ENCODE measurements around the gene SLC44A4.

SLC44A4 gene

DNA sequence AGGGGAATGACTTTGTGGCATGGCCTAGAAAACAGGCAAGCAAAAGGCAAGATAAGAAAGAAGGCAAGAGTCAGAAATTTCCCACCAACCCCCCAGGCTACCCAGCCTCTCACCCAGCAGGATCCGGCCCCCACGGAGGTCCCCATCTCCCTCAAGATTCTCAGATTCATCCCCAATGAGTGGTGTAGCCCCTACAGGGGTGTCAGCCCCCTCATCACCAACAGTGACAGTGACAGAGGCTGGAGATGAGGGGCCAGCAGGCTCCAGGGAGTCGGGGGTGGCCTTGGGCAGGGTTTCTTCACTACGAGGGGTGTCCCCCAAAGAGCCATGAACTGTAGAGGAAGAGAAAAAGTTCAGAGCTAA, 17.7 kb upstream of the SLC44A4 start:
- no peaks in the 10 kb centered on the region for H3K9me3 Mint-ChIP-seq
- DNase-seq (ENCODE audit: low spot score in 2 of 2): no peak

DNA sequence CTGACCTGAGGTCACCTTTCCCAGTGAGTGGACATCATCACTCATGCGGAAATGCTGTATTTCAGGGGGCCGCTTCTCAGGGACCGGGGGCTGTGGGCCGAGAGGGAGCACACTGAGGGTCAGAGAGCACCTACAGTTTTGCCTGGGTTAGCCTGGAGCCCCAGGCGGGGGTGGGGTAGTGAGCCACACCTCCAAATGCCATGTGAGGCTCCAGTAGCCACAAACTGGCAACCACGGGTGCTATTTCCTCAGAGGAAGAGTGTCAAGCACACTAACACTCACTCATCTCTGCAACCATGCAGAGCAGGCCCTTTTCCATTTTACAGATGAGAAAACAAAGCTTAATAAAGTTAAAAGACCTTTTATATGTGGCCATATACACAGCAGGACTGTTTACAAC, 14.0 kb upstream of the SLC44A4 start:
- peaks cover 20% of the 10 kb centered on the region for H3K4me1 Mint-ChIP-seq
- H3K36me3 Mint-ChIP-seq: peaks cover 80% of the 10 kb centered on the region
- no peak for DNase-seq (ENCODE audit: low spot score in 2 of 2)
- no peaks in the 10 kb centered on the region for H3K9me3 Mint-ChIP-seq
- H3K4me3 Mint-ChIP-seq: no peak overlapping the region
- no peak for ATAC-seq
- peak overlapping the region; percentile 75 for H3K27ac Mint-ChIP-seq

More for the DNA sequence above, 17.7 kb upstream of the SLC44A4 start:
- Mint-ChIP-seq H3K4me3 (peak overlapping the region; percentile 82), H3K4me1 (peaks cover 33% of the 10 kb centered on the region), H3K27ac (peak overlapping the region; percentile 91), H3K36me3 (peaks cover 53% of the 10 kb centered on the region)
- ATAC-seq: no peak

DNA sequence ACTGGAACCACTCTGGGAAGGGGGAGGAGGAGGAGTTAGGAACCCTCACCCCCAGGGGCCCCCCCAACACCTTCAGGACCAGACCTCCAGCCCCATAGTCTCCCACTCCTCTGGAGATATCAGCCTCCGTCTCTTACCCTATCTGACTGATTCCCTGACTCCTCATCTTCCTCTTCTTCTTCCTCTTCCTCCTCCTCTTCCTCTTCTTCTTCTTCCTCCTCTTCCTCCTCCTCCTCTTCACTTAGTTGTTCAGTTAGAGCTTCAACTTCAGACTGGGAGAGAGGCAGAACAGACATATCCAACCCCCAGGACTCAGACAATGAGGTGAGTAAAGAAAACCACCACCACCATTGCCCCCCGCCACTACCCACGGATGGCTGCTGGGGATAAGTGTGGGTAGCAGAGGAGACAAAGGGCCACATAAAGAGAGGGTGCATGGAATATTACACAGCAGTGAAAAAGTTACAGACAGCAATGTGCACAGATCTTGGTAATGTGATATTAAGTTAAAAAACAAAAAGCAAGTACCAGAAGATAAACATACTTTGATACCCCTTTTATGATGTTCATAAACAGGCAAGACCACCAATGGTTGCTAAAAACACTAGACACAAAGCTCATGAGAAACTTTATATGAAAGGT, 10.7 kb upstream of the SLC44A4 start:
- H3K27ac Mint-ChIP-seq: peak overlapping the region; percentile 23
- no peak overlapping the region for H3K4me3 Mint-ChIP-seq
- DNase-seq (ENCODE audit: low spot score in 2 of 2) (no peak), ATAC-seq (no peak)
- H3K4me1 Mint-ChIP-seq: peaks cover 7% of the 10 kb centered on the region
- H3K36me3 Mint-ChIP-seq: peaks cover 87% of the 10 kb centered on the region
- H3K9me3 Mint-ChIP-seq: no peaks in the 10 kb centered on the region

DNA sequence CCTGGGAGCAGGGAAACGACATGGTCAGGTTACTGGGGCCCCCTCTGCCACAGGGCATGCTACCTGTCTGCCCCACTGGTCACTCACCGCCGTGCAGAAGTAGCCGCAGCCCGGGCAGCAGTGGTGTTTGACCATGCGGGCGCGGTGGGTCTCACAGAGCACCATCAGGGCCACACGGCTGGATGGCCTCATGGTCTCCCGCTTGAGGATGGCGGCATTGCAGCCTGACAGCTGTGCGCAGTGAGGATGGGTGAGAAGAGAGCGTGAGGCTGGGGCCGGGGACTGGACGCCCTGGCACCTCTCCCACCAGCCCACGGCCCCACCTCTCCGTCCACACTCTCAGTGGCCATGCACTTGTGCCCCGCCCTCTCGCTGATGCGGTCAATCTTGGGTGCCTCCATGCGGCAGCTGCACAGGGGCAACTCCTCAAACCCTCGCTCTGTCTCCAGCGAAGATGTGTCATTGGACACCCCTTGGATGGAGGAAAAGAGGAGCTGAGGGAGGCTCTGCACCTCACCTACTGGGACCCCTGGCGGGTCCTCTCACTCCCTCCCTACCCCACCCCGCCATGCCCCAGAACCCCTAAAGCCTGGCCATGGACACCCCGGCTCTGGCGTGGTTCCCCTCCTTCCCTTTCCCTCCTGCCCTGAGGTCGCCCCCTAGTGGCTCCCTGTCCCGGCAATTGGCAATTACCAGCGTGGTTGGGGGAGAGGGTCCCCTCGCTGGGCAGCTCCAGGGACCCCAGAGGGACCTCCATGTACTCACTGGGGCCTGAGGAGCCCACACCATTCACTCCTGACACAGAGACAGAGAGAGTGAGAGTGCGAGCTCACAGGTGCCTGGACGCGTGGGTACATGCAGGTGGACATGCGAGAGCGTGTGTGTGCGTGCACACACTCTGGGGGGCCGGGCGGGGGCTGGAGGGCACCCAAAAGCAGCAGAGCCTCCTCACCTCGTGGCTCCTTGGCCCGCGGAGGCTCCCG, 9.8 kb upstream of the SLC44A4 start:
- ATAC-seq (peak; percentile 42), DNase-seq (ENCODE audit: low spot score in 2 of 2) (peak; percentile 35 to 80)
- Mint-ChIP-seq H3K4me1 (peaks cover 7% of the 10 kb centered on the region), H3K4me3 (no peak overlapping the region), H3K27ac (peak overlapping the region; percentile 23), H3K36me3 (peaks cover 87% of the 10 kb centered on the region), H3K9me3 (no peaks in the 10 kb centered on the region)

DNA sequence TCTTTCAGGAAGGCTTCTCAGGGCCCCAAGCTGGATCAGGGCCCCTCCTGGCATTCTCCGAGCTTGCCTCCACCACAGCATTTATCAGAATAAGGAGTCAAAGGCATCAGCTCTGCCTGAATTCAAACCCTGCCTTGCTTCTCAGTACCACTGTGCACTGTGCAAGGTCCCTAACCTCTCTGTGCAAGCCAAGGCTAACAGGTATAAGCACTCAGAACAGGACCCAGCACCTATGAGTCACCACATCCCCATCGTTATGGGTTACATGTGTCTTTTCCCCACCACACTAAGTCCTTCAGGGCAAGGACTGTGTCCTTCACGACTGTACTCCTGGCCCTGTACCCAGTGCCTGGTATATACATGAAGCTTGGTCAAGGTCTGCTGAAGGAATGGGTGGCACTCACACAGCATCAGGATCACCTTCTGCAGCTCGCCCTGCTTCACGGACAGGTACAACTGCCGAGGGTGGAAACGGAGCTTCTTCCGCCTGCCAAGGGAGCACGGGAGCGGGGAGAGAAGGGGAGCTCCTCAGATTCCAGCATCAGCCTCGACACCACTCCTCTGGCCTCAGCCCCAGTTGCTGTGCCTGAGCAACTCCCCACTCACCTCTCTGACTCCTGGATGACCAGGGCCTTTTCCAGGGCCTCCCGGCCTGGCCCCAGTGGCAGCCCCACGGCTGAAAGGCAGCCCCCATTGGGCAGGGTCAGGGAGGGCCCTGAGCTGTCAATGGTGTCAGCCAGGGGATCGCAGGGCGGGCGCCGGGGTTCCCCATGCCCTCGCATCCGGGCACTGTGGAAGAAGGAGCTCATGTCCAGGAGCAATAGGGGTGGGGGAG, 8.6 kb upstream of the SLC44A4 start:
- peaks cover 7% of the 10 kb centered on the region for H3K4me1 Mint-ChIP-seq
- H3K9me3 Mint-ChIP-seq: no peaks in the 10 kb centered on the region
- no peak for DNase-seq (ENCODE audit: low spot score in 2 of 2)
- H3K27ac Mint-ChIP-seq: no peak overlapping the region
- peaks cover 88% of the 10 kb centered on the region for H3K36me3 Mint-ChIP-seq
- peak; percentile 20 for ATAC-seq
- H3K4me3 Mint-ChIP-seq: no peak overlapping the region

DNA sequence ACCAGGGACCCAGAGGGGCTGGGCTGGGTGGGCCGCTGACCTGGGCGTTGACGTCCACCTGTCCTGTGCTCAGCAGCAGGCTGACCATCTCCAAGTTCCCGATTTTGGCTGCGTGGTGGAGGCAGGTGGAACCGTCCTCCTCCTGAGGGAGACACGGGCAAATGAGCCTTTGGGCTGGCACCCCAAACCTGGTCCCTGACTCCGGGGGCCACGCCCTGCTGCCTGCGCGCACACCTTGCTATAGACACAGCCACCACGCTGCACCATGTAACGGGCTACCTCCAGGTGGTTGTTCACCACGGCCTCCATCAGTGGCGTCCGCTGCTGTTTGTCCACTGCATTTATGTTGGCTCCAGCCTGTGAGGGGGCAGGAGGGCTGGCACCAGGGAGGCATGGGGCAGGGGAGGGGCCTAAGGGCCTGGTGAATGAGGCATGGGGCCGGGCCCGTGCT, 7.8 kb upstream of the SLC44A4 start:
- H3K36me3 Mint-ChIP-seq: peaks cover 88% of the 10 kb centered on the region
- no peak overlapping the region for H3K4me3 Mint-ChIP-seq
- ATAC-seq (no peak), DNase-seq (ENCODE audit: low spot score in 2 of 2) (no peak)
- peaks cover 7% of the 10 kb centered on the region for H3K4me1 Mint-ChIP-seq
- no peaks in the 10 kb centered on the region for H3K9me3 Mint-ChIP-seq
- no peak overlapping the region for H3K27ac Mint-ChIP-seq

DNA sequence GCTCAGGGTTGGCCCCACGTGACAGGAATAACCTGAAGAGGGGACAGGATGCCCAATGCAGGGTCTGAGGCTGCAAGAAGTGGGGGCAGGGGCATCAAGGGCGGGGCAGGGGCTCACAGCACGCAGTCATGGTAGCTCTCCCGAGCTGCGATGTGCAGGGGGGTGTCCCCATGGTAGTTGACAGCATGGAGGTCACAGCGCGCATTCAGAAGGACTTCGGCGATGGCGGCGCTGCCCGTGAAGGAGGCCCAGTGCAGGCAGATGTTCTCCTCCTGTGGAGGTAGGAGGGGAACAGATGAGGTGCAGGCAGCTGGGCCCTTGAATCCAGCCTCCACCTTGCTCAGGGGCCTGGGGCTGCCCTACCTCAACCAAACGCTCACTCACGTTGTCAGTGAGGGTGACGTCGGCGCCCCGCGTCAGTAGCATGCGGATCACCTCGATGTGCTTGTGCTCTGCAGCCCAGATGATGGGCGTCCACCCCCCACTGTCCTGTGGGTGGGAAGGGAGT, 5.8 kb upstream of the SLC44A4 start:
- H3K9me3 Mint-ChIP-seq: no peaks in the 10 kb centered on the region
- peaks cover 88% of the 10 kb centered on the region for H3K36me3 Mint-ChIP-seq
- peaks cover 13% of the 10 kb centered on the region for H3K4me1 Mint-ChIP-seq
- DNase-seq (ENCODE audit: low spot score in 2 of 2) (no peak), ATAC-seq (no peak)
- H3K4me3 Mint-ChIP-seq: no peak overlapping the region
- no peak overlapping the region for H3K27ac Mint-ChIP-seq

DNA sequence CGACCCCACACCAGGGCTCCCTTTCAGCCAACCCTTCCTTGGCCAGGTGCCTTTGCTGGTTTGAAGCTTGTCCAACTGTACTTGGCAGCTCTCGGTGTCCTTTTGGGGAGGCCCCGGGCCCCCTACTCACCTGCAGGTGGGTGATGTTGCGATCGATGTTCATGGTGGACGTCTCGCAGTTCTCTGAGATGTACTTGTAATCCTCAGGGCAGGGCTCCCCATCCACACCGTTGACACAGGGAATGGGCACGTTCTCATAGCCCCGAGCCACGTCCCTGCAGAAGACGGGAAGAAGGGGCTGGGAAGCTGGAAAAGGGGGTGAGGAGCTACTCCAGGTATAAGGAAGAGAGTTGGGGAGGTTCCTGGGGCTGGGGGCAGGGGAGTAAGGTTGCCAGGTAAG, 4.9 kb upstream of the SLC44A4 start:
- Mint-ChIP-seq H3K27ac (no peak overlapping the region), H3K4me1 (peaks cover 6% of the 10 kb centered on the region), H3K36me3 (peaks cover 81% of the 10 kb centered on the region), H3K4me3 (no peak overlapping the region), H3K9me3 (no peaks in the 10 kb centered on the region)
- no peak for ATAC-seq
- no peak for DNase-seq (ENCODE audit: low spot score in 2 of 2)

DNA sequence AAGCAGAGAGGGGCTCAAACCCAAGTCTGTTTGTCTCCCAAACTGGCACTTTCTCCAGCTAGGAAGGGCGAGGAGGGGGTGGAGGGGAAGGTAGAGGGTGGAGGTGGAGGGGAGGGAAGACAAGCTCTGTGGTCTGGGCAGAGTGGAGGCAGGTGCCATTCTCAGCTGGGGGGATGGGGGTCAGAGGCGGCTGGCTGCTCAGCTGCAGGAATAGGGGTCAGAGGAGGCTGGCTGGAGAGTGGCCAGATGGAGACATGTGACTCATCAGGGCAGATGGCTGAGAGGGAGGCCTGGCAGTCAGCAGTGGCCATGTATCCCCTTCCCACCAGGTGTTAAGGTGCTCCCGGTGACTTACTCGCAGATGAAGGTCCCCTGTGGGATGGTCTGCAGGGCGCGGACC, 3.5 kb upstream of the SLC44A4 start:
- H3K27ac Mint-ChIP-seq: no peak overlapping the region
- H3K36me3 Mint-ChIP-seq: peaks cover 77% of the 10 kb centered on the region
- ATAC-seq (no peak), DNase-seq (ENCODE audit: low spot score in 2 of 2) (no peak)
- H3K9me3 Mint-ChIP-seq: no peaks in the 10 kb centered on the region
- no peak overlapping the region for H3K4me3 Mint-ChIP-seq
- peaks cover 6% of the 10 kb centered on the region for H3K4me1 Mint-ChIP-seq

DNA sequence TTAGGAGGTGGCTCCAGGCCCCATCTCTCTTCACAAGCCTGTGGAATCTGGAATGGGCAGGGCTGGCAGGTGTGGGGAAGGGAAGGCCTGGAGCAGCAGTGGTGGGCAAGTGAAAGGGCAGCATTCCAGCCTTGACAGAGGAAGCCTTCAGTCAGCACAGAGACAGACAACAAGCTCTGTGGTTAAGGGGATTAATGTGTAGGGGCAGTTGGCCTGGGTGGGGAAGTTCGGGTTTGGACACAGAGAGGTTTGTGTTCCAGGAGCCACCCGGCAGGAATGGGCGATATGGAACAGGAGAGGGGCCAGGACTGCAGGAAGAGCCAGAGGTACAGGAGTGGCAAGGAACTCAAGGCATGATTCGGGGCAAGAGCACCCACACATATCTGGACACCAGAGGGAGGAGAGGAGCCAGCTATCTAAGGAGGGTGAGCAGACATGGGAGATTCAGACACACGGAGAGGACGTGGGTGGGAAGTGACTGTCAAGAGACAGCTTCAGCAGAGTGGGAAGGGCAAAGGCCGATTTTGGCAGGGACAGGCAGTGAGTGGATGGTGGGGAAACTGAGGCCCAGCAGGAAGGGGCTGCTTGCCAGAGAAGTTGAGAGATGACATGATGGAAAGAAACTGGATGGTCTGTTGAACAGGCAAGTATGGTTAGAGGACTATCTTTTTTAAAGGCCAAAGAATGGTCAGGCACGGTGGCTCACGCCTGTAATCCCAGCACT, 2.5 kb upstream of the SLC44A4 start:
- Mint-ChIP-seq H3K36me3 (peaks cover 66% of the 10 kb centered on the region), H3K27ac (peak overlapping the region; percentile 86), H3K4me3 (no peak overlapping the region)

DNA sequence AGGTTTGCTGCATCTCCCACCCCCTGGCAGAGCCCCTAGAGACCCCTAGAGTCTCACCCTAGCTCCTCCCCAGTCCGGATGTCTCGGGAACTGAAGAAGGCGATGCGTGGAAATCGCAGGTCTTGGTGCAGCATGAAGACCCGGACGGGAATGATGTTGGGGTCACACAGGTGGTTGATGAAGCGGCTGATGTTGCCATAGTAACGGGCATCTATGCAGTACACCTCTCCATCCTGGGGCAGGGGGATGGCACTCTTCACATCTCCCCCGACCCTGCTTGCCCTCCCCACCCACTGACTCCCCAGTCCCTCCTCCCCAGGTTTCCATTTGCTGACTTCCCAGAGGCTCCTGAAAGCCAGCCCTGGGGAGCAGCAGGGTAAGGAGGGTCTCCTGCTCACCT, 1.8 kb upstream of the SLC44A4 start:
- Mint-ChIP-seq H3K4me1 (peaks cover 6% of the 10 kb centered on the region), H3K36me3 (peaks cover 60% of the 10 kb centered on the region), H3K27ac (peak overlapping the region; percentile 86), H3K9me3 (no peaks in the 10 kb centered on the region), H3K4me3 (no peak overlapping the region)
- ATAC-seq: no peak
- no peak for DNase-seq (ENCODE audit: low spot score in 2 of 2)

More for the DNA sequence above, 2.5 kb upstream of the SLC44A4 start:
- no peak for ATAC-seq
- Mint-ChIP-seq H3K4me1 (peaks cover 6% of the 10 kb centered on the region), H3K9me3 (no peaks in the 10 kb centered on the region)
- no peak for DNase-seq (ENCODE audit: low spot score in 2 of 2)

DNA sequence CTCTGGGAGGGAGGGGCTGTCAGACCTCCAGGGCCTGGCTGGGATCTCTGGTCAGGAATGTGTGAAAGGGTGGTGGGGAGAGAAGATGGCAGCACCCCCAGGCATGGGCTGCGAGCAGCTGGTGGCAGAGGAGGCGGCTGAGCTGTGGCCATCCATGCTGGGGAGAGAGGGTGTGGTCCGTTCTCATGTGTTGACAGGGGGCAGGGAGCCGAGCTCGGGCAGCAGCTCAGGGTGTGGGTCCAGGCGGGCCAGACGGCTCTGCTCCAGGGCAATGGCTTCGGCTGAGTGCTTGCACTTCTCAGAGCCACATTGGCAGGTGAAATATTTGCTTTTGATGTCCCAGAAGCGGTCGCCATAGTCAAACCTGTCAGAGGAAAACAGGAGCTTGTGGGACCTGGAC, 1.1 kb upstream of the SLC44A4 start:
- Mint-ChIP-seq H3K4me3 (no peak overlapping the region), H3K36me3 (peaks cover 52% of the 10 kb centered on the region), H3K4me1 (peaks cover 6% of the 10 kb centered on the region), H3K27ac (no peak overlapping the region), H3K9me3 (no peaks in the 10 kb centered on the region)
- DNase-seq (ENCODE audit: low spot score in 2 of 2): no peak
- no peak for ATAC-seq

DNA sequence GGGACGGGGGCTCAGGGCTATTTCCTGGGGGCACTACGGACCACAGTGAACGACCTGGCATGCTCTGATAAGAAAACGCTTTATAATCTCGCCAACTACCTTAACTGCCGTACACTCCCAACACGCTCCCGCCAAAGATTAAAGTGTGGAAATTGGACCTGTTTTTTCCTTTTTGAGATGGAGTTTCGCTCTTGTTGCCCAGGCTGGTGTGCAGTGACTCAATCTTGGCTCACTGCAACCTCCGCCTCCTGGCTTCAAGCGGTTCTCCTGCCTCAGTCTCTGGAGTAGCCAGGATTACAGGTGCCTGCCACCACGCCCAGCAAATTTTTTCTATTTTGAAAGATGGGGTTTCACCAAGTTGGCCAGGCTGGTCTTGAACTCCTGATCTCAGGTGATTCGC, 346 bp upstream of the SLC44A4 start:
- Mint-ChIP-seq H3K4me1 (peaks cover 6% of the 10 kb centered on the region), H3K36me3 (peaks cover 45% of the 10 kb centered on the region)
- DNase-seq (ENCODE audit: low spot score in 2 of 2): no peak

DNA sequence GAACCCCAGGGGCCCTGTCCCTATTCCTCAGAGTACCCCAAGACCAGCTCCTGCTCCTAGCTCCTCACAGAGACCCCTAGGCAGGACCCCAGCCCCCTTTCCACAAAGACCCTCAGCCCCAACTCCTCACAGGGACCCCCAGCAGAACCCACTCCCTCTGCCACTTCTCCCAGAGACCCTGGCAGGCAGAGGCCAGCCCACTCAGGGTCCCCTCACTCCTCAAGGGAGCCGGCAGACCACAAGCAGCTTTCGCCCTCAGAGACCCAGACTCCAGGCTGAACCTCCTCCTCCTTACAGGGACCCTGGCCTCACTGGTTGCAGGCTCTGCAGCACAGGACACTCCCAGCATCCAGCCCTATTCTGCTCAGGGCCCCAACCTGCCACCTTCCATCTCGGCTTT, 575 bp downstream of the SLC44A4 start:
- Mint-ChIP-seq H3K9me3 (no peaks in the 10 kb centered on the region), H3K4me3 (no peak overlapping the region), H3K4me1 (peaks cover 6% of the 10 kb centered on the region), H3K36me3 (peaks cover 36% of the 10 kb centered on the region), H3K27ac (peak overlapping the region; percentile 78)
- ATAC-seq (no peak), DNase-seq (ENCODE audit: low spot score in 2 of 2) (no peak)

More for the DNA sequence above, 346 bp upstream of the SLC44A4 start:
- ATAC-seq: no peak
- no peak overlapping the region for H3K27ac Mint-ChIP-seq
- no peak overlapping the region for H3K4me3 Mint-ChIP-seq
- H3K9me3 Mint-ChIP-seq: no peaks in the 10 kb centered on the region
